PFSK-1 (cell line): ENCODE data around the gene DAAM1.

Experiments
- FOXP2 ChIP-seq: optimal IDR thresholded peaks from 2 replicates; pipeline ENCODE3; 2011; ENCODE audit warnings: borderline replicate concordance, control low read depth, inconsistent platforms; ENCODE audit not compliant: insufficient read depth; ENCODE audit errors: extremely low read length, extremely low read depth
- POLR2AphosphoS5 ChIP-seq: IDR thresholded peaks from 2 replicates; pipeline ENCODE4 v1.6.1; 2012; ENCODE audit warnings: low read depth, mild to moderate bottlenecking, control low read depth, low read length, moderate library complexity
- REST ChIP-seq, 2 experiments: IDR thresholded peaks; 2 replicates each; pipeline versions ENCODE4 v1.6.1 to v1.8.0; 2011 to 2012; ENCODE audit warnings: low read depth in 2 of 2, low read length in 2 of 2, control low read depth in 1 of 2, inconsistent platforms in 1 of 2, mild to moderate bottlenecking in 1 of 2, moderate library complexity in 1 of 2; ENCODE audit not compliant: insufficient read depth in 1 of 2
- SIN3A ChIP-seq: IDR thresholded peaks from 2 replicates; pipeline ENCODE4 v1.6.1; 2012; ENCODE audit warnings: mild to moderate bottlenecking, low read length, moderate library complexity, borderline replicate concordance; ENCODE audit not compliant: insufficient read depth
- TAF1 ChIP-seq: IDR thresholded peaks from 2 replicates; pipeline ENCODE4 v1.6.1; 2012; ENCODE audit warnings: low read length, control low read depth, borderline replicate concordance; ENCODE audit not compliant: insufficient read depth

DAAM1 gene

GRCh38 chr14:59247801-59248584, 59.5 kb downstream of the DAAM1 start:
- no peak for TF ChIP-seq POLR2AphosphoS5
- no peak for TF ChIP-seq REST (IDR thresholded peaks at IDR 0.05; ENCODE audit: insufficient read depth in 1 of 2, low read depth in 2 of 2, low read length in 2 of 2)
- no peak for TF ChIP-seq TAF1
- no peak for TF ChIP-seq SIN3A
- no peak for TF ChIP-seq FOXP2

- TF ChIP-seq TAF1 (no peak), FOXP2 (no peak), REST (IDR thresholded peaks at IDR 0.05; ENCODE audit: insufficient read depth in 1 of 2, low read depth in 2 of 2, low read length in 2 of 2) (no peak), POLR2AphosphoS5 (no peak), SIN3A (no peak)
These were observed 60.6 kb downstream of the DAAM1 start for GRCh38 chr14:59249029-59249428.

GRCh38 chr14:59251811-59252771, 63.6 kb downstream of the DAAM1 start:
- TF ChIP-seq REST (IDR thresholded peaks at IDR 0.05; ENCODE audit: insufficient read depth in 1 of 2, low read depth in 2 of 2, low read length in 2 of 2) (no peak), TAF1 (no peak), POLR2AphosphoS5 (no peak), SIN3A (no peak), FOXP2 (no peak)

- TF ChIP-seq POLR2AphosphoS5 (no peak), TAF1 (no peak), SIN3A (no peak)
These were observed 64.5 kb downstream of the DAAM1 start for GRCh38 chr14:59252772-59253500.

GRCh38 chr14:59253527-59253926, 65.1 kb downstream of the DAAM1 start:
- no peak for TF ChIP-seq SIN3A
- no peak for TF ChIP-seq POLR2AphosphoS5
- no peak for TF ChIP-seq REST (IDR thresholded peaks at IDR 0.05; ENCODE audit: insufficient read depth in 1 of 2, low read depth in 2 of 2, low read length in 2 of 2)
- TF ChIP-seq FOXP2 = no peak
- no peak for TF ChIP-seq TAF1
